MM.1S (cell line): ENCODE results near the gene CD163.
A peak's percentile ranks its signal among the peaks of the same experiment; 100 is the strongest.

ENCODE experiments used
- DNase-seq: peaks from one replicate; pipeline ENCODE4 v3.0.0-alpha.2; 2015
- H2AFZ ChIP-seq: fragments of 300-600 bp; sonication (generic); 2 replicates; pipeline ENCODE4 v1.6.0; 2016; ENCODE audit warnings: antibody characterized with exemption, low read length
- H3F3A ChIP-seq: fragments of 300-600 bp; sonication (generic); 2 replicates; pipeline ENCODE4 v1.6.1; 2016; ENCODE audit warnings: mild to moderate bottlenecking, antibody characterized with exemption, low read length, moderate library complexity, mixed read lengths; ENCODE audit not compliant: insufficient read depth
- H3K27ac ChIP-seq: fragments of 300-600 bp; sonication (generic); 2 replicates; pipeline ENCODE4 v1.5.1; 2016; ENCODE audit warnings: mild to moderate bottlenecking, low read length
- H3K27me3 ChIP-seq: fragments of 300-600 bp; sonication (generic); replicated peaks from 2 replicates; pipeline ENCODE4 v1.6.0; 2016; ENCODE audit warnings: low read length; ENCODE audit not compliant: insufficient read depth
- H3K36me3 ChIP-seq: fragments of 300-600 bp; sonication (generic); replicated peaks from 2 replicates; pipeline ENCODE4 v1.6.1; 2016; ENCODE audit warnings: mild to moderate bottlenecking, low read length, mixed read lengths; ENCODE audit not compliant: insufficient read depth
- H3K4me1 ChIP-seq: fragments of 300-600 bp; sonication (generic); 2 replicates; pipeline ENCODE4 v1.6.1; 2016; ENCODE audit warnings: low read length, mixed read lengths
- H3K4me2 ChIP-seq: fragments of 300-600 bp; sonication (generic); 2 replicates; pipeline ENCODE4 v1.6.0; 2016; ENCODE audit warnings: low read depth, low read length
- H3K4me3 ChIP-seq: fragments of 300-600 bp; sonication (generic); 2 replicates; pipeline ENCODE4 v1.5.1; 2016; ENCODE audit warnings: low read length, mixed read lengths
- H3K79me2 ChIP-seq: fragments of 300-600 bp; sonication (generic); 2 replicates; pipeline ENCODE4 v1.6.1; 2016; ENCODE audit warnings: mixed run types, low read length, mixed read lengths
- H3K9ac ChIP-seq: fragments of 300-600 bp; sonication (generic); 2 replicates; pipeline ENCODE4 v1.6.1; 2016; ENCODE audit warnings: low read length, mixed read lengths
- H3K9me2 ChIP-seq: fragments of 300-600 bp; sonication (generic); replicated peaks from 2 replicates; pipeline ENCODE4 v1.6.1; 2016; ENCODE audit warnings: mild to moderate bottlenecking, low read length, mixed read lengths; ENCODE audit not compliant: insufficient read depth
- H3K9me3 ChIP-seq: fragments of 300-600 bp; sonication (generic); replicated peaks from 2 replicates; pipeline ENCODE4 v1.6.1; 2016; ENCODE audit warnings: mild to moderate bottlenecking, low read length, mixed read lengths; ENCODE audit not compliant: insufficient read depth
- H4K20me1 ChIP-seq: fragments of 300-600 bp; sonication (generic); 2 replicates; pipeline ENCODE4 v1.6.1; 2016; ENCODE audit warnings: mild to moderate bottlenecking, low read length, moderate library complexity, mixed read lengths; ENCODE audit not compliant: insufficient read depth
- EZH2 ChIP-seq: fragments of 300-600 bp; sonication (generic); optimal IDR thresholded peaks from 2 replicates; pipeline ENCODE3; 2017; ENCODE audit warnings: low read depth, mild to moderate bottlenecking, antibody characterized with exemption, low read length, mixed read lengths
- EZH2phosphoT487 ChIP-seq: fragments of 300-600 bp; sonication (generic); IDR thresholded peaks from 2 replicates; pipeline ENCODE4 v1.6.1; 2018; ENCODE audit warnings: antibody characterized with exemption, low read length
- TF ChIP-seq, protein P1 (sequence below): fragments of 300-600 bp; sonication (generic); IDR thresholded peaks from 2 replicates; pipeline ENCODE4 v1.5.1; 2016; ENCODE audit warnings: antibody characterized with exemption, low read length, mixed read lengths

The CD163 gene

GRCh38 chr12:7479771-7480170 lies 23.8 kb downstream of the CD163 start:
- Histone ChIP-seq H3K9me3 (no peaks in the 10 kb centered on the region), H3K4me3 (no peak overlapping the region), H3K4me2 (no peak overlapping the region), H3K4me1 (no peaks in the 10 kb centered on the region), H3F3A (no peaks in the 10 kb centered on the region), H3K36me3 (no peaks in the 10 kb centered on the region), H3K9me2 (no peaks in the 10 kb centered on the region), H4K20me1 (no peaks in the 10 kb centered on the region), H3K9ac (no peak overlapping the region), H3K27ac (no peak overlapping the region), H2AFZ (no peak overlapping the region), H3K79me2 (no peaks in the 10 kb centered on the region), H3K27me3 (no peaks in the 10 kb centered on the region)
- DNase-seq: no peak
- TF ChIP-seq EZH2phosphoT487: no peak

DNA sequence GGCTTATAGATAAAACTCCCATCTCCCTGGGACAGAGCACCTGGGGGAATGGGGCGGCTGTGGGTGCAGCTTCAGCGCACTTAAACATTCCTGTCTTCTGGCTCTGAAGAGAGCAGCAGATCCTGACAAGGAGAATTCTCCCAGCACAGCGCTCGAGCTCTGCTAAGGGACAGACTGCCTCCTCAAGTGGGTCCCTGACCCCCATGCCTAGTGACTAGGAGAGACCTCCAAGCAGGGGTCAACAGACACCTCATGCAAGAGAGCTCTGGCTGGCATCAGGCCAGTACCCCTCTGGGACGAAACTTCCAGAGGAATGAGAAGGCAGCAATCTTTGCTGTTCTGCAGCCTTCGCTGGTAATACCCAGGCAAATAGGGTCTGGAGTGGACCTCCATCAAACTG lies 31.5 kb downstream of the CD163 start:
- no peaks in the 10 kb centered on the region for H3K27me3 ChIP-seq
- H4K20me1 ChIP-seq: no peaks in the 10 kb centered on the region
- no peaks in the 10 kb centered on the region for H3F3A ChIP-seq
- no peaks in the 10 kb centered on the region for H3K9me2 ChIP-seq
- no peaks in the 10 kb centered on the region for H3K9me3 ChIP-seq
- no peak overlapping the region for H3K4me3 ChIP-seq
- H2AFZ ChIP-seq: no peak overlapping the region
- H3K27ac ChIP-seq: no peak overlapping the region
- H3K9ac ChIP-seq: no peak overlapping the region
- no peak for DNase-seq
- H3K36me3 ChIP-seq: no peaks in the 10 kb centered on the region
- H3K4me2 ChIP-seq: no peak overlapping the region
- TF ChIP-seq, protein P1, sequence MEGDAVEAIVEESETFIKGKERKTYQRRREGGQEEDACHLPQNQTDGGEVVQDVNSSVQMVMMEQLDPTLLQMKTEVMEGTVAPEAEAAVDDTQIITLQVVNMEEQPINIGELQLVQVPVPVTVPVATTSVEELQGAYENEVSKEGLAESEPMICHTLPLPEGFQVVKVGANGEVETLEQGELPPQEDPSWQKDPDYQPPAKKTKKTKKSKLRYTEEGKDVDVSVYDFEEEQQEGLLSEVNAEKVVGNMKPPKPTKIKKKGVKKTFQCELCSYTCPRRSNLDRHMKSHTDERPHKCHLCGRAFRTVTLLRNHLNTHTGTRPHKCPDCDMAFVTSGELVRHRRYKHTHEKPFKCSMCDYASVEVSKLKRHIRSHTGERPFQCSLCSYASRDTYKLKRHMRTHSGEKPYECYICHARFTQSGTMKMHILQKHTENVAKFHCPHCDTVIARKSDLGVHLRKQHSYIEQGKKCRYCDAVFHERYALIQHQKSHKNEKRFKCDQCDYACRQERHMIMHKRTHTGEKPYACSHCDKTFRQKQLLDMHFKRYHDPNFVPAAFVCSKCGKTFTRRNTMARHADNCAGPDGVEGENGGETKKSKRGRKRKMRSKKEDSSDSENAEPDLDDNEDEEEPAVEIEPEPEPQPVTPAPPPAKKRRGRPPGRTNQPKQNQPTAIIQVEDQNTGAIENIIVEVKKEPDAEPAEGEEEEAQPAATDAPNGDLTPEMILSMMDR: no peak
- TF ChIP-seq EZH2phosphoT487: no peak
- TF ChIP-seq EZH2: no peak
- H3K4me1 ChIP-seq: no peaks in the 10 kb centered on the region
- no peaks in the 10 kb centered on the region for H3K79me2 ChIP-seq

- Histone ChIP-seq H3K79me2 (no peaks in the 10 kb centered on the region), H3K9ac (no peak overlapping the region), H4K20me1 (no peaks in the 10 kb centered on the region), H3K27ac (no peak overlapping the region), H3K9me3 (no peaks in the 10 kb centered on the region), H3F3A (no peaks in the 10 kb centered on the region), H3K4me2 (no peak overlapping the region), H3K27me3 (no peaks in the 10 kb centered on the region), H3K36me3 (no peaks in the 10 kb centered on the region), H3K9me2 (no peaks in the 10 kb centered on the region), H2AFZ (peak overlapping the region; percentile 46; the same call in 1 of the 2 replicates), H3K4me3 (no peak overlapping the region), H3K4me1 (no peaks in the 10 kb centered on the region)
- peak; percentile 46 for DNase-seq
- no peak for TF ChIP-seq EZH2
- TF ChIP-seq, protein P1: peak; percentile 83
These were observed 43.0 kb downstream of the CD163 start for GRCh38 chr12:7460375-7461259.

GRCh38 chr12:7459973-7460372 lies 43.6 kb downstream of the CD163 start:
- no peaks in the 10 kb centered on the region for H3K4me1 ChIP-seq
- no peak for TF ChIP-seq EZH2phosphoT487
- no peak for TF ChIP-seq EZH2
- TF ChIP-seq, protein P1: no peak
- no peak overlapping the region for H3K4me2 ChIP-seq
- H4K20me1 ChIP-seq: no peaks in the 10 kb centered on the region
- H3K79me2 ChIP-seq: no peaks in the 10 kb centered on the region
- DNase-seq: no peak
- no peak overlapping the region for H2AFZ ChIP-seq
- no peak overlapping the region for H3K27ac ChIP-seq
- H3F3A ChIP-seq: no peaks in the 10 kb centered on the region
- H3K4me3 ChIP-seq: no peak overlapping the region
- no peaks in the 10 kb centered on the region for H3K9me3 ChIP-seq
- H3K36me3 ChIP-seq: no peaks in the 10 kb centered on the region
- no peak overlapping the region for H3K9ac ChIP-seq
- no peaks in the 10 kb centered on the region for H3K9me2 ChIP-seq
- no peaks in the 10 kb centered on the region for H3K27me3 ChIP-seq
